OCI-LY3 (cell line): ENCODE data around the gene CREB5.

Source experiments
- H2AFZ ChIP-seq: fragments of 200-600, 300-600 bp; shearing (Covaris generic); 2 replicates; pipeline ENCODE4 v1.6.0; 2014; ENCODE audit warnings: antibody characterized with exemption, low read depth, low read length
- H3K27ac ChIP-seq: fragments of 200-600, 300-600 bp; sonication (generic); 2 replicates; pipeline ENCODE4 v1.5.1; 2014; ENCODE audit warnings: mild to moderate bottlenecking, low read length, moderate library complexity, mixed read lengths
- H3K27me3 ChIP-seq: fragments of 200-600, 300-600 bp; sonication (generic); 2 replicates; pipeline ENCODE4 v1.6.1; 2014; ENCODE audit warnings: low read depth, low read length, mixed read lengths
- H3K36me3 ChIP-seq: fragments of 200-600, 300-600 bp; sonication (generic); replicated peaks from 2 replicates; pipeline ENCODE3; 2014; ENCODE audit warnings: low read depth, low read length, mixed read lengths
- H3K4me1 ChIP-seq: fragments of 300-600, 200-600 bp; sonication (generic); 2 replicates; pipeline ENCODE4 v1.6.1; 2014; ENCODE audit warnings: low read length, mixed read lengths
- H3K4me2 ChIP-seq: fragments of 200-600, 300-600 bp; sonication (generic); 2 replicates; pipeline ENCODE4 v1.6.1; 2014; ENCODE audit warnings: low read length, mixed read lengths
- H3K4me3 ChIP-seq: fragments of 300-600, 200-600 bp; sonication (generic); 2 replicates; pipeline ENCODE4 v1.5.1; 2014; ENCODE audit warnings: antibody characterized with exemption, mild to moderate bottlenecking, low read length, moderate library complexity
- H3K79me2 ChIP-seq: fragments of 300-600, 200-600 bp; shearing (Covaris generic); 2 replicates; pipeline ENCODE4 v1.6.1; 2014; ENCODE audit warnings: mild to moderate bottlenecking, low read length, mixed read lengths
- H3K9ac ChIP-seq: fragments of 300-600, 200-600 bp; shearing (Covaris generic); 2 replicates; pipeline ENCODE4 v1.6.0; 2014; ENCODE audit warnings: mild to moderate bottlenecking, low read length, moderate library complexity
- H3K9me3 ChIP-seq: fragments of 200-600, 300-600 bp; shearing (Covaris generic); 2 replicates; pipeline ENCODE4 v1.6.1; 2014; ENCODE audit warnings: low read length, mixed read lengths; ENCODE audit not compliant: insufficient read depth
- H4K20me1 ChIP-seq: fragments of 200-600, 300-600 bp; sonication (generic); 2 replicates; pipeline ENCODE4 v1.6.1; 2016; ENCODE audit warnings: low read length, mixed read lengths; ENCODE audit not compliant: insufficient read depth
- CTCF ChIP-seq: fragments of 200-600, 300-600 bp; sonication (generic); IDR thresholded peaks from 2 replicates; pipeline ENCODE4 v1.5.1; 2014; ENCODE audit warnings: antibody characterized with exemption, low read length, low read depth
- EZH2phosphoT487 ChIP-seq: fragments of 200-600 bp; shearing (Covaris generic); IDR thresholded peaks from 2 replicates; pipeline ENCODE4 v1.6.1; 2018; ENCODE audit warnings: antibody characterized with exemption, mixed run types, low read depth

Gene CREB5

DNA sequence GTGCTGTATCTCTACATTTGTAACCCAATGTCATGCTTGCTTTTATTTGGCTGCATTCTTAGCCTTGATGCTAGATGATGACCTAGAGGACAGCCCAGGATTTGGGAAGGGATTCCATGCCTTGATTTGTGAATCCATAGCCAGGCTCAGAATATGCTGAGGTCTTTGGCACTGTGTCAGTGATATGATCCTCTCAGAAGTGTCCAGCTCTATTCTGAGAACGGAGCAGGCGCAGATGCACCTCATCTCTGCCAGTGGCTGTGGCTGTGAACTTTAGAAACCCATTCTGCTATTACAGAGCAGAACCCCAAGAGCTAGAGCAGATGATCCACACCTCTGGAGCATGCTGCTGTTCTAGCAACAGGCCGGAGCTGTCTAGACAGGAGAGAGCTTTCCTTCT, 333.0 kb downstream of the CREB5 start:
- H2AFZ ChIP-seq: no peak overlapping the region
- no peak overlapping the region for H3K27ac ChIP-seq
- H3K4me1 ChIP-seq: peaks cover 9% of the 10 kb centered on the region
- no peaks in the 10 kb centered on the region for H3K36me3 ChIP-seq
- H3K79me2 ChIP-seq: no peaks in the 10 kb centered on the region
- no peak overlapping the region for H3K9ac ChIP-seq
- H3K4me3 ChIP-seq: no peak overlapping the region
- H3K4me2 ChIP-seq: no peak overlapping the region
- H4K20me1 ChIP-seq: no peaks in the 10 kb centered on the region
- no peak for TF ChIP-seq CTCF
- no peak for TF ChIP-seq EZH2phosphoT487
- no peaks in the 10 kb centered on the region; the same call in none of the 2 replicates for H3K27me3 ChIP-seq
- no peaks in the 10 kb centered on the region for H3K9me3 ChIP-seq

DNA sequence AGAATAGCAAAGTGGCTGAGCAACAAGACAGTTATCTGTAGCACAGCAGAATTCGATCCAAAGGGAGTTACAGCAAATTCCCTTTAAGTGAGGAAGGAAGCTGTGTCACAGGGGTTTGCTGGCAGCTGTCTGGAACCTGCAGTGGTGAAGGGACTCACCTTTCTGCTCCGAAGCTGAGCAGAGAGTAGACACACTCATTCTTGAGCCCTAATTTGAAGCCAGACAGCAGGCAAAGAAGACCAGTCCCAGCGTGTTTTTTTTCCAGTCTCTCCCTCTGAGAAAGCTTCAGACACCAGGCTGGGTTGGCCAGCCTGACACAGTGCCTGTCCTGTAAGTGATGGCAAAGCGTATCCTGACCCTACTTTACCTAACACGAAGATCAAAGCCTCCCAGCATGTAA, 335.1 kb downstream of the CREB5 start:
- H3K4me2 ChIP-seq: no peak overlapping the region
- no peak overlapping the region for H3K9ac ChIP-seq
- H3K79me2 ChIP-seq: no peaks in the 10 kb centered on the region
- no peak overlapping the region for H3K4me3 ChIP-seq
- H3K27ac ChIP-seq: no peak overlapping the region
- H3K27me3 ChIP-seq: no peaks in the 10 kb centered on the region; the same call in 1 of the 2 replicates
- H3K36me3 ChIP-seq: no peaks in the 10 kb centered on the region
- peaks cover 8% of the 10 kb centered on the region for H3K4me1 ChIP-seq
- H3K9me3 ChIP-seq: no peaks in the 10 kb centered on the region
- TF ChIP-seq EZH2phosphoT487 (no peak), CTCF (no peak)
- no peaks in the 10 kb centered on the region for H4K20me1 ChIP-seq
- no peak overlapping the region for H2AFZ ChIP-seq

- Histone ChIP-seq H3K4me1 (peaks cover 8% of the 10 kb centered on the region), H3K9me3 (no peaks in the 10 kb centered on the region), H3K27me3 (no peaks in the 10 kb centered on the region; the same call in 1 of the 2 replicates), H3K4me3 (no peak overlapping the region), H2AFZ (no peak overlapping the region), H3K79me2 (no peaks in the 10 kb centered on the region), H4K20me1 (no peaks in the 10 kb centered on the region), H3K9ac (no peak overlapping the region), H3K27ac (no peak overlapping the region), H3K4me2 (no peak overlapping the region), H3K36me3 (no peaks in the 10 kb centered on the region)
- TF ChIP-seq EZH2phosphoT487 (no peak), CTCF (no peak)
Observed at GRCh38 chr7:28747854-28748253, 335.5 kb downstream of the CREB5 start.

DNA sequence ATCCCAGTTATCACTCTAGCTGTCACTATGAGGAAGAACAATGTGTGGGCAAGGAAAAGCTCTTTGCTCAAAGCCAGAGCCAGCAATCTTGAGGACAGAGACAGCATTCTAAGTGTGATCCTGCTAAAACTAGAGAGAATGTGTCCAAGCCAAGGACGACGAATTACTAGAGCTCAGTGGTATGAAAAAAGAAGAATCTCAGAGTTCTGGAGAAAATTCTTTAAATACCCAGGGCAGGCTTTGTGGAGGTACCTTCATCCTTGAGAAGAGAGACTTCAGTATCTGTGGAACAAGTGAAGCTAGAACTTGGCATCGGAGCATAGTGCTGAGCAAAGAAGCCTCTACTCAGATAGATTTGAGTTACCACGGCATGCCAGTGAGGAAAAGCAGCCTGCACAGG, 336.0 kb downstream of the CREB5 start:
- Histone ChIP-seq H3K9ac (no peak overlapping the region), H4K20me1 (no peaks in the 10 kb centered on the region), H3K27me3 (no peaks in the 10 kb centered on the region; the same call in 1 of the 2 replicates), H2AFZ (no peak overlapping the region), H3K4me2 (no peak overlapping the region), H3K79me2 (no peaks in the 10 kb centered on the region), H3K27ac (no peak overlapping the region), H3K9me3 (no peaks in the 10 kb centered on the region), H3K36me3 (no peaks in the 10 kb centered on the region), H3K4me1 (peaks cover 8% of the 10 kb centered on the region), H3K4me3 (no peak overlapping the region)
- TF ChIP-seq CTCF (no peak), EZH2phosphoT487 (no peak)
